K562 (cell line): ENCODE results near the gene CUL5. TPM values are rescaled to one million over a fixed set of nuclear protein-coding genes. Genes with fewer than 3 reads are reported as not detected.

ENCODE experiments used
- ARHGAP35 ChIP-seq: fragments of 450-650 bp; IDR thresholded peaks from 2 replicates; pipeline ENCODE4 v1.6.1; 2018; ENCODE audit not compliant: partially characterized antibody
- DACH1 ChIP-seq: fragments of 450-650 bp; IDR thresholded peaks from 2 replicates; pipeline ENCODE4 v1.6.1; 2018; ENCODE audit not compliant: partially characterized antibody
- NCOR1 ChIP-seq: fragments of 450-650 bp; IDR thresholded peaks from 2 replicates; pipeline ENCODE4 v1.6.1; 2016; ENCODE audit warnings: mild to moderate bottlenecking, moderate library complexity
- NRF1 ChIP-seq, 2 experiments: fragments of 450-650 bp; IDR thresholded peaks in 1 of 2; conservative IDR thresholded peaks in 1 of 2; 2 replicates each; pipeline ENCODE4 v1.6.1; 2014; ENCODE audit warnings: mild to moderate bottlenecking in 2 of 2
- PRMT5 ChIP-seq: sonication (generic); formaldehyde crosslinking; IDR thresholded peaks from 2 replicates; pipeline ENCODE4 v1.5.0; 2020; ENCODE audit warnings: missing genetic modification reagents
- RB1 ChIP-seq: fragments of 450-650 bp; IDR thresholded peaks from 2 replicates; pipeline ENCODE4 v1.6.1; 2017; ENCODE audit warnings: low read depth, mild to moderate bottlenecking
- STAT5B ChIP-seq: fragments of 250-450 bp; sonication (Bioruptor Pico); IDR thresholded peaks from 2 replicates; pipeline ENCODE4 v1.8.0; 2021; ENCODE audit warnings: mild to moderate bottlenecking, inconsistent platforms
- TAF7 ChIP-seq: fragments of 450-650 bp; IDR thresholded peaks from 2 replicates; pipeline ENCODE4 v1.6.1; 2016; ENCODE audit warnings: missing genetic modification characterization, missing compliant biosample characterization
- ZNF408 ChIP-seq: fragments of 250-450 bp; sonication (Bioruptor Pico); IDR thresholded peaks from 2 replicates; pipeline ENCODE4 v1.4.0; 2020; ENCODE audit warnings: low read depth, mild to moderate bottlenecking, moderate library complexity
- polyA plus RNA-seq, 8 experiments: library from polyadenylated mRNA; depleted of rRNA in 4 of 8; stranded (reverse) in 5 of 8; unstranded in 3 of 8; fragments of >200 nt; fragmentation: Nextera tagmentation in 2 of 8; fragmentation: Illumina TruSeq in 1 of 8; extraction: Ambion mirVana in 2 of 8; extraction: Trizol in 1 of 8; gene quantifications; 2 replicates each; pipeline versions ENCODE4 v1.2.1 to v1.2.3, GENCODE V29; 2011 to 2014; ENCODE audit warnings: inconsistent platforms in 1 of 8, missing spikeins in 1 of 8
- total RNA-seq, 7 experiments: library from RNA; depleted of rRNA in 6 of 7; stranded (reverse); fragments of >200 nt in 6 of 7; fragmentation: Illumina TruSeq in 2 of 7; extraction: Trizol in 2 of 7; gene quantifications; 2 replicates each; pipeline versions ENCODE4 v1.2.1 to v1.2.3, GENCODE V29; 2011 to 2021; ENCODE audit warnings: low replicate concordance in 1 of 7
- TF ChIP-seq, protein P1 (sequence below): fragments of 450-650 bp; IDR thresholded peaks from 2 replicates; pipeline ENCODE4 v1.6.1; 2016; ENCODE audit warnings: antibody characterized with exemption
- TF ChIP-seq, protein P2 (sequence below): sonication (generic); formaldehyde crosslinking; IDR thresholded peaks from 2 replicates; pipeline ENCODE4 v1.8.0; 2023; ENCODE audit warnings: mild to moderate bottlenecking, missing genetic modification reagents
- TF ChIP-seq, protein P3 (sequence below), 2 experiments: fragments of 450-650 bp in 1 of 2; sonication (generic) in 1 of 2; formaldehyde crosslinking in 1 of 2; IDR thresholded peaks; 2 replicates each; pipeline versions ENCODE4 v1.7.1 to v1.9.0; 2016 to 2022; ENCODE audit warnings: inconsistent platforms in 1 of 2, mild to moderate bottlenecking in 1 of 2, missing genetic modification reagents in 1 of 2

CUL5 gene
- total and polyA plus RNA-seq, 9 of the 15 experiments (the other 6 are each of a cell fraction or from before 2014, with no cell fraction given) = 14.3 to 45.9 (median 23.0) TPM

DNA sequence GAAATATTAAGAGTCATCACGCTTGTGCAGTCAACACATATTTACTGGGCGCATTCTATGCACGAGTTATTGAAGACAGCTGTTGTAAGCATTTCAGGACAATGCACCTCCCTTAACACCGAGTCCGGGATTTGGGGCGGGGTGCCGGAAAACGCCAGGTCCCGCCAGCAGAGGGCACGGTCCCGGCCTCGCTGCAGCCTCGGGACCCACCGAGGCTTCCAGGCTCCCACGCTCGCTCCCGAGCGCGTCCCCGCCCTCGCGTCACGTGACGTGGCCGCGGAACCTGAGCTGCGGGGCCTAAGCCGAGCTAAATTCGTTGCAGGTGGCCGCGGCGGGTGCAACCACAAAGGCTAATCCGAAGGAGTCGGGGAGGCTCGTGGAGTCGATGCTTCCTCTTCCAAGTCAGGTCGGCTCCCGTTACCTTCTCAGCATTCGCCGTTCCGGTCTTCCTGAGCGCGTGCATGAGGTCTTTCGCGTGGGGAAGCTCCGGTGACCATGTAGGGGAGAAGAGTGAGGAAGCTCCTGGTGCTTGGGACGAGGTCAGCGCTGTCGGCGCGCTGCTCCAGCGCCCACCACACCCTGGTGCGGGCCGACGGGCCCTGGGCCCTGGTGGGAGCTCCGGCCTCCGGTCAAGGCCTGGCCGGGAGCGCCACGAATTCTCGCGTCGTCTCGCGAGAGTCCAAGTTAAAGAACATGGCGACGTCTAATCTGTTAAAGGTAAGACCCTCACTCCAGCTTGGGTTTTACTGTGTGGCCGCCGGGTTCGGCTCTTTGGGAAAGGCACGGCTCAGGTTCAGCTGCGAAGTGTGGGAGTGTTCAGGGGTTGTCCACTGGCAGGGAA is at the start of gene CUL5 (continued):
- TF ChIP-seq DACH1 (peak; percentile 13), ARHGAP35 (peak; percentile 78), NCOR1 (peak; percentile 24; the same call in 1 of the 2 replicates), PRMT5 (CRISPR knock-in tag) (peak; percentile 84; the same call in 1 of the 2 replicates), STAT5B (CRISPR knock-in tag) (no peak), TAF7 (peak; percentile 85), ZNF408 (CRISPR knock-in tag) (no peak), NRF1 (conservative IDR thresholded peaks at IDR 0.05 in 1 of 2, IDR thresholded peaks at IDR 0.05 in 1 of 2) (peak; percentile 22 to 29; a peak in 2 of 4 replicates), RB1 (peak; percentile 81)
- TF ChIP-seq, protein P1, sequence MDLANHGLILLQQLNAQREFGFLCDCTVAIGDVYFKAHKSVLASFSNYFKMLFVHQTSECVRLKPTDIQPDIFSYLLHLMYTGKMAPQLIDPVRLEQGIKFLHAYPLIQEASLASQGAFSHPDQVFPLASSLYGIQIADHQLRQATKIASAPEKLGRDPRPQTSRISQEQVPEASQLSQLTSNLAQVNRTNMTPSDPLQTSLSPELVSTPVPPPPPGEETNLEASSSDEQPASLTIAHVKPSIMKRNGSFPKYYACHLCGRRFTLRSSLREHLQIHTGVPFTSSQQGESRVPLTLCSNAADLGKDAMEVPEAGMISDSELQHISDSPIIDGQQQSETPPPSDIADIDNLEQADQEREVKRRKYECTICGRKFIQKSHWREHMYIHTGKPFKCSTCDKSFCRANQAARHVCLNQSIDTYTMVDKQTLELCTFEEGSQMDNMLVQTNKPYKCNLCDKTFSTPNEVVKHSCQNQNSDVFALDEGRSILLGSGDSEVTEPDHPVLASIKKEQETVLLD = no peak
- TF ChIP-seq, protein P2, sequence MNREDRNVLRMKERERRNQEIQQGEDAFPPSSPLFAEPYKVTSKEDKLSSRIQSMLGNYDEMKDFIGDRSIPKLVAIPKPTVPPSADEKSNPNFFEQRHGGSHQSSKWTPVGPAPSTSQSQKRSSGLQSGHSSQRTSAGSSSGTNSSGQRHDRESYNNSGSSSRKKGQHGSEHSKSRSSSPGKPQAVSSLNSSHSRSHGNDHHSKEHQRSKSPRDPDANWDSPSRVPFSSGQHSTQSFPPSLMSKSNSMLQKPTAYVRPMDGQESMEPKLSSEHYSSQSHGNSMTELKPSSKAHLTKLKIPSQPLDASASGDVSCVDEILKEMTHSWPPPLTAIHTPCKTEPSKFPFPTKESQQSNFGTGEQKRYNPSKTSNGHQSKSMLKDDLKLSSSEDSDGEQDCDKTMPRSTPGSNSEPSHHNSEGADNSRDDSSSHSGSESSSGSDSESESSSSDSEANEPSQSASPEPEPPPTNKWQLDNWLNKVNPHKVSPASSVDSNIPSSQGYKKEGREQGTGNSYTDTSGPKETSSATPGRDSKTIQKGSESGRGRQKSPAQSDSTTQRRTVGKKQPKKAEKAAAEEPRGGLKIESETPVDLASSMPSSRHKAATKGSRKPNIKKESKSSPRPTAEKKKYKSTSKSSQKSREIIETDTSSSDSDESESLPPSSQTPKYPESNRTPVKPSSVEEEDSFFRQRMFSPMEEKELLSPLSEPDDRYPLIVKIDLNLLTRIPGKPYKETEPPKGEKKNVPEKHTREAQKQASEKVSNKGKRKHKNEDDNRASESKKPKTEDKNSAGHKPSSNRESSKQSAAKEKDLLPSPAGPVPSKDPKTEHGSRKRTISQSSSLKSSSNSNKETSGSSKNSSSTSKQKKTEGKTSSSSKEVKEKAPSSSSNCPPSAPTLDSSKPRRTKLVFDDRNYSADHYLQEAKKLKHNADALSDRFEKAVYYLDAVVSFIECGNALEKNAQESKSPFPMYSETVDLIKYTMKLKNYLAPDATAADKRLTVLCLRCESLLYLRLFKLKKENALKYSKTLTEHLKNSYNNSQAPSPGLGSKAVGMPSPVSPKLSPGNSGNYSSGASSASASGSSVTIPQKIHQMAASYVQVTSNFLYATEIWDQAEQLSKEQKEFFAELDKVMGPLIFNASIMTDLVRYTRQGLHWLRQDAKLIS (CRISPR knock-in tag) = peak; percentile 94
- TF ChIP-seq, protein P3, sequence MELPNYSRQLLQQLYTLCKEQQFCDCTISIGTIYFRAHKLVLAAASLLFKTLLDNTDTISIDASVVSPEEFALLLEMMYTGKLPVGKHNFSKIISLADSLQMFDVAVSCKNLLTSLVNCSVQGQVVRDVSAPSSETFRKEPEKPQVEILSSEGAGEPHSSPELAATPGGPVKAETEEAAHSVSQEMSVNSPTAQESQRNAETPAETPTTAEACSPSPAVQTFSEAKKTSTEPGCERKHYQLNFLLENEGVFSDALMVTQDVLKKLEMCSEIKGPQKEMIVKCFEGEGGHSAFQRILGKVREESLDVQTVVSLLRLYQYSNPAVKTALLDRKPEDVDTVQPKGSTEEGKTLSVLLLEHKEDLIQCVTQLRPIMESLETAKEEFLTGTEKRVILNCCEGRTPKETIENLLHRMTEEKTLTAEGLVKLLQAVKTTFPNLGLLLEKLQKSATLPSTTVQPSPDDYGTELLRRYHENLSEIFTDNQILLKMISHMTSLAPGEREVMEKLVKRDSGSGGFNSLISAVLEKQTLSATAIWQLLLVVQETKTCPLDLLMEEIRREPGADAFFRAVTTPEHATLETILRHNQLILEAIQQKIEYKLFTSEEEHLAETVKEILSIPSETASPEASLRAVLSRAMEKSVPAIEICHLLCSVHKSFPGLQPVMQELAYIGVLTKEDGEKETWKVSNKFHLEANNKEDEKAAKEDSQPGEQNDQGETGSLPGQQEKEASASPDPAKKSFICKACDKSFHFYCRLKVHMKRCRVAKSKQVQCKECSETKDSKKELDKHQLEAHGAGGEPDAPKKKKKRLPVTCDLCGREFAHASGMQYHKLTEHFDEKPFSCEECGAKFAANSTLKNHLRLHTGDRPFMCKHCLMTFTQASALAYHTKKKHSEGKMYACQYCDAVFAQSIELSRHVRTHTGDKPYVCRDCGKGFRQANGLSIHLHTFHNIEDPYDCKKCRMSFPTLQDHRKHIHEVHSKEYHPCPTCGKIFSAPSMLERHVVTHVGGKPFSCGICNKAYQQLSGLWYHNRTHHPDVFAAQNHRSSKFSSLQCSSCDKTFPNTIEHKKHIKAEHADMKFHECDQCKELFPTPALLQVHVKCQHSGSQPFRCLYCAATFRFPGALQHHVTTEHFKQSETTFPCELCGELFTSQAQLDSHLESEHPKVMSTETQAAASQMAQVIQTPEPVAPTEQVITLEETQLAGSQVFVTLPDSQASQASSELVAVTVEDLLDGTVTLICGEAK (IDR thresholded peaks at IDR 0.05) = no peak
- TF ChIP-seq, protein P3 (CRISPR knock-in tag; IDR thresholded peaks at IDR 0.05) = peak; percentile 32; the same call in 1 of the 2 replicates
